GM21381 (cell line): ENCODE measurements around the gene EAPP.
A peak's percentile ranks its signal among the peaks of the same experiment; 100 is the strongest.
"Not testable (repeated sequence)": the region's sequence is repeated elsewhere in the genome, so short reads cannot be mapped to it uniquely, and the experiment has no call there.

Experiments
- ATAC-seq: cut with Tn5 transposase; IDR thresholded peaks from one replicate; pipeline ENCODE4 v1.9.1; 2021; ENCODE audit warnings: mild to moderate bottlenecking, moderate library complexity; ENCODE audit not compliant: unreplicated experiment

The EAPP gene

GRCh38 chr14:34538871-34539406 lies 562 bp downstream of the EAPP start:
- ATAC-seq = peak; percentile 19

GRCh38 chr14:34538096-34538495 lies 1.4 kb downstream of the EAPP start:
- ATAC-seq = not testable (repeated sequence)

GRCh38 chr14:34537677-34538009 lies 1.9 kb downstream of the EAPP start:
- ATAC-seq = no peak

DNA sequence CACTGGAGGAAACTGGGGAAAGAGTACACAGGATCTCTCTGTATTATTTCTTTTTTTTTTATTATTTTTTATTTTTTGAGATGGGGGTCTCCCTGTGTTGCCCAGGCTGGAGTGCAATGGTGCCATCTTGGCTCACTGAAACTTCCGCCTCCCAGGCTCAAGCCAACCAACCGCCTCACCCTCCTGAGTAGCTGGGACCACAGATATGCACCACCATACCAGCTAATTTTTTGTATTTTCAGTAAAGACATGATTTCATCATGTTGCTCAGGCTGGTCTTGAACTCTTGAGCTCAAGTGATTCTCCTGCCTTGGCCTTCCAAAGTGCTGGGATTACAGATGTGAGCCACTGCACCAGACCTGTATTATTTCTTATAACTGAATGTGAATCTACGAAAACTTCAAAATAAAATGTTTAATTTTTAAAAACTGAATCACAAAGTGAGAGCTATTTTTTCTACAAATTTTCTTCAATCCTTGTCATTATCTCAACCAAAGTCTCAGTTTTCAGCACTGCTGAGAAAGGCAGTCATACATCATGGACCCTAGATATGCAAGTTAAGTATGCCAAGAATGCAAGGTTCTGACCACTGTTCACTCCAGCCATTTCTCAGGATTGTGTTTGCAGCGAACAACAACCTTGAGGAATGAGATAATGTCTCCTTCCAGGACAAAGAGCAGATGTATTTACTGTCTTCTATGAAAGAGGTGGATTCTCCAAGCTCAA lies 2.4 kb downstream of the EAPP start:
- no peak for ATAC-seq

DNA sequence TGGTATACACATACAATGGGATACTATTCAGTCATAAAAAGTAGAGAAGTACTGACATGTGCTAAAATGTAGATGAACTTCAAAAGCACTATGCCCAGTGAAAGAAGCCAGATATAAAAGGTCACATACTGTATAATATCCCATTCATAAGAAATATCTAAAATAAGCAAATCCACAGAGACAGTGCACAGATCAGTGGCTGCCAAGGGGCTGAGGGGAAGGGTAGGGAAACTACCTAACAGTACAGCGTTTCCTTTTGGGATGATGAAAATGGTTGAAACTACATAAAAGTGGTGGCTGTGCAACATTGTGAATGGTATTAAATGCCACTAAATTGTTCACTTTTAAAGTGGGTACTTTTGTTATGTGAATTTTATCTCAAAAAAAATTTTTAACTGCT lies 11.9 kb downstream of the EAPP start:
- no peak for ATAC-seq

GRCh38 chr14:34524216-34524615 lies 15.3 kb downstream of the EAPP start:
- not testable (repeated sequence) for ATAC-seq

DNA sequence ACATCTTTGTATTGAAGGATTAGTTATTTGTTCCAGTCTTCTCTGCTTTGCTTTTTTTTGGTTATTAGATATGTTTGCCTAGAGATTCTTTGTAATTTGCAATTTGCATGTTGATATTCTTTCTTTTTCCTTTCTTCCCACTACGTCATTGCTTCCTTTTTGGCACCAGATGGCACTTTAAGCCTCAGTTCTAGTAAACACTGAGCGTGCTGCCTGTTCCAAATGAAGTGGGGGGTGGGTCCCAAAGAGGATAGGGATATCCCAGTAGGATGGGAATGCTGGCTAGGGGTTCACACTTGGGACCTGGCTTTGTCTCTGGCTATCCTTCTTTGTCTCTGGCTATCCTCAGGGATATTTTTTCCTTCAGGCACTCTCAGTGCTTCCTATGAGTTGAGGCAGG lies 17.0 kb downstream of the EAPP start:
- ATAC-seq = no peak

DNA sequence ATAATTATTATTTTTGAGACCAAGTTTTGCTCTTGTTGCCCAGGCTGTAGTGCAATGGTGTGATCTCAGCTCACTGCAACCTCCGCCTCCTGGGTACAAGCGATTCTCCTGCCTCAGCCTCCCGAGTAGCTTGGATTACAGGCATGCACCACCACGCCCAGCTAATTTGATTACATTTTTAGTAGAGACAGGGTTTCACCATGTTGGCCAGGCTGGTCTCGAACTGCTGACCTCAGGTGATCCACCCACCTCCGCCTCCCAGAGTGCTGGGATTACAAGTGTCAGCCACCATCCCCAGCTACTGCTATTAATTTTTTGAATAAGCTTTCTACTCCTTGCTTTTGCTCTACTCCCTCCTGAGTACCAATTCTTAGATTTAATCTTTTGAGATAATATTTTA lies 18.4 kb downstream of the EAPP start:
- ATAC-seq = not testable (repeated sequence)

DNA sequence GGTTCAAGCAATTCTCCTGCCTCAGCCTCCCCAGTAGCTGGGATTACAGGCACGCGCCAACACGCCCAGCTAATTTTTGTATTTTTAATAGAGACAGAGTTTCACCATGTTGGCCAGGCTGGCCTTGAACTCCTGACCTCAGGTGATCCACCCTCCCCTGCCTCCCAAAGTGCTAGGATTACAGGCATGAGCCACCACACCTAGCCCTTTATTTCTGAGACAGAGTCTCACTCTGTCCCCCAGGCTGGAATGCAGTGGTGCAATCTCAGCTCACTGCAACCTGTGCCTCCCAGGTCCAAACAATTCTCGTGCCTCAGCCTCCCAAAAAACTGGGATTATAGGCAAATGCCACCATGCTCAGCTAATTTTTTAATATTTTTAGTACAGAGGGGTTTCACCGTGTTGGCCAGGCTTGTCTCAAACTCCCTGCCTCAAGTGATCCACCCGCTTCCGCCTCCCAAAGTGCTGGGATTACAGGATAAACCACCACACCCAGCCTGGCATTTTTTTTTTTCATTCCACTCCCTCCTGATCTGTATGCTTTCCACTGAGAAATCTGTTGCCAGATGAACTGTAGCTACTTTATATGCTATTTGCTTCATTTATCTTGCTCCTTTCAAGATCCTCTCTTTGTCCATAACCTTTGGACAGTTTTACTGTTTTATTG lies 19.1 kb downstream of the EAPP start:
- not testable (repeated sequence) for ATAC-seq

DNA sequence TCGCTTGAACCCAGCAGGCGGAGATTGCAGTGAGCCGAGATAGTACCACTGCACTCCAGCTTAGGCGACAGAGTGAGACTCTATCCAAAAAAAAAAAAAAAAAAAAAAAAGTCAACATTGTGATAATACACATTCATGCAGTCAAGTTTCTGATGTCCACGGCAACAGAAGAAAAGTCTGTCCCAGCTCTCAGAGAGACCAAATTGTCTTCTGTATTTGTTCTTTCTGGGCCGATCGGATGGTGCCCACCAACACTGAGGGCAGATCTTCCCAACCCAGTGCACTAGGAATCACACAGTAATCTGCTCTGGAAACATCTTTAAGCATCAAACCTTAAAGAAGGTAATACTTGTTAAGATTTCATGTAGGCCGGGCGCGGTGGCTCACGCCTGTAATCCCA lies 31.6 kb downstream of the EAPP start:
- no peak for ATAC-seq

DNA sequence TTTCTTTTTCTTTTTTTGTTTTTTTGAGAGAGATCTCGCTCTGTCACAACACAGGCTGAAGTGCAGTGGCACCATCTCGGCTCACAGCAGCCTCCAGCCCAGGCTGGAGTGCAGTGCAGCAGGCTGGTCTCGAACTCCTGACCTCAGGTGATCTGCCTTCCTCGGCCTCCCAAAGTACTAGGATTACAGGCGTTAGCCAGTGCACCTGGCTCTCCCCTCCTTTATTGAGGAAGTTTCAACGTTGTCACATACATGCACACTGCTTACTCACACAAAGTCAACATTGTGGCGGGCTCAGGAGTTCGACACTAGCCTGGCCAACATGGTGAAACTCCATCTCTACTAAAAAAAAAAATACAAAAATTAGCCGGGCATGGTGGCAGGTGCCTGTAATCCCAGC lies 32.0 kb downstream of the EAPP start:
- ATAC-seq = no peak

DNA sequence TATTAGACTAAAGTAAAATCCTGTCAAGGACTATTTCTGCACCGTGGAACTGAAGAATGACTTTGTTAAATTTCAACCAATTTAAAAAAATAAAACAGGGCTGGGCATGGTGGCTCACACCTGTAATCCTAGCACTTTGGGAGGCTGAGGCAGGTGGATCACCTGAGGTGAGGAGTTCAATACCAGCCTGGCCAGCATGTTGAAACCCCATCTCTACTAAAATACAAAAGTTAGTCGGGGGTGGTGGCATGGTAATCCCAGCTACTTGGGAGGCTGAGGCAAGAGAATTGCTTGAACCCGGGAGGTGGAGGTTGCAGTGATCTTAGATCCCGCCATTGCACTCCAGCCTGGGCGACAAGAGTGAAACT lies 34.4 kb downstream of the EAPP start:
- not testable (repeated sequence) for ATAC-seq

- not testable (repeated sequence) for ATAC-seq
Measured at GRCh38 chr14:34504027-34504426, 35.5 kb downstream of the EAPP start.

- no peak for ATAC-seq
Measured at GRCh38 chr14:34502545-34503225, 36.8 kb downstream of the EAPP start.

- no peak for ATAC-seq
Measured at GRCh38 chr14:34502001-34502400, 37.5 kb downstream of the EAPP start.

GRCh38 chr14:34501004-34501580 lies 38.4 kb downstream of the EAPP start:
- no peak for ATAC-seq

- ATAC-seq = no peak
Measured at GRCh38 chr14:34498684-34499412, 40.7 kb downstream of the EAPP start.

GRCh38 chr14:34496679-34497513 lies 42.6 kb downstream of the EAPP start:
- ATAC-seq = no peak

GRCh38 chr14:34496007-34496678 lies 43.4 kb downstream of the EAPP start:
- ATAC-seq = no peak
